Esophagus squamous epithelium (tissue), 4 donors: Measurements from ENCODE around the gene CNTNAP2.

Source experiments
- CTCF ChIP-seq, 6 experiments: fragments of 450-650 bp in 4 of 6; fragments of 200-600 bp in 2 of 6; sonication (generic) in 2 of 6; IDR thresholded peaks; one replicate each; pipeline ENCODE4 v1.5.1; 2016 to 2019; ENCODE audit warnings: antibody characterized with exemption in 6 of 6, mild to moderate bottlenecking in 4 of 6, moderate library complexity in 4 of 6
- POLR2A ChIP-seq, 4 donors: fragments of 450-650 bp; IDR thresholded peaks; one replicate each; pipeline ENCODE4 v1.6.1; 2017; ENCODE audit warnings: antibody characterized with exemption in 4 of 4, mild to moderate bottlenecking in 4 of 4, moderate library complexity in 3 of 4

DNA sequence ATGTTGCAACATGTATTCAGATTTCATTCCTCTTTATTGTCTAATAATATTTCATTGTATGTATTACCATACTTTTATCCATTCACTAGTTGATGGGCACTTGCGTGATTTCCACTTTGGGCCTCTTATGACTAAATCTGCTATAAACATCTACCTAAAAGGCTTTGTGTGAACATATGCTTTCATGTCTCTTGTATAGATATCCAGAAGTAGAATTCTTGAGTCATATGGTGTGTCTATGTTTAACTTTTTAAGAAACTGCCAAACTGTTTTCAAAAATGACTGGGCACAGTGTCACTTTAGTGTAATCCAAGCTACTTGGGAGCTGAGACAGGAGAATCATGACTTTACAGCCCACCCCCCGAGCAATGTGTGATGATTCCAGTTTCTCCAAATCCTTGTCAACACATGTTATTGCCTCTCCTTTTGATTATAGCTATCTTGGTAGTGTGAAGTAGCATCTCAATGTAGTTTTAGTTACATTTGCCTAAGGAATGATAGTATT lies 1855.1 kb downstream of the CNTNAP2 start:
- no peak for TF ChIP-seq POLR2A (IDR thresholded peaks at IDR 0.05)
- TF ChIP-seq CTCF (IDR thresholded peaks at IDR 0.05), result no peak
